AG10803 (cell line): ENCODE results near the gene GNG3.

Source experiments
- DNase-seq: peaks from one replicate; pipeline ENCODE4 v3.0.0; 2010; ENCODE audit warnings: low read depth
- H3K4me3 ChIP-seq: 2 replicates; pipeline ENCODE4 v1.5.1; 2011; ENCODE audit warnings: mild to moderate bottlenecking, low read length, control low read depth
- TF ChIP-seq, protein P1 (sequence below): conservative IDR thresholded peaks from 2 replicates; pipeline ENCODE4 v1.5.1; 2011; ENCODE audit warnings: mild to moderate bottlenecking, low read length, control low read depth, inconsistent platforms

Gene GNG3

DNA sequence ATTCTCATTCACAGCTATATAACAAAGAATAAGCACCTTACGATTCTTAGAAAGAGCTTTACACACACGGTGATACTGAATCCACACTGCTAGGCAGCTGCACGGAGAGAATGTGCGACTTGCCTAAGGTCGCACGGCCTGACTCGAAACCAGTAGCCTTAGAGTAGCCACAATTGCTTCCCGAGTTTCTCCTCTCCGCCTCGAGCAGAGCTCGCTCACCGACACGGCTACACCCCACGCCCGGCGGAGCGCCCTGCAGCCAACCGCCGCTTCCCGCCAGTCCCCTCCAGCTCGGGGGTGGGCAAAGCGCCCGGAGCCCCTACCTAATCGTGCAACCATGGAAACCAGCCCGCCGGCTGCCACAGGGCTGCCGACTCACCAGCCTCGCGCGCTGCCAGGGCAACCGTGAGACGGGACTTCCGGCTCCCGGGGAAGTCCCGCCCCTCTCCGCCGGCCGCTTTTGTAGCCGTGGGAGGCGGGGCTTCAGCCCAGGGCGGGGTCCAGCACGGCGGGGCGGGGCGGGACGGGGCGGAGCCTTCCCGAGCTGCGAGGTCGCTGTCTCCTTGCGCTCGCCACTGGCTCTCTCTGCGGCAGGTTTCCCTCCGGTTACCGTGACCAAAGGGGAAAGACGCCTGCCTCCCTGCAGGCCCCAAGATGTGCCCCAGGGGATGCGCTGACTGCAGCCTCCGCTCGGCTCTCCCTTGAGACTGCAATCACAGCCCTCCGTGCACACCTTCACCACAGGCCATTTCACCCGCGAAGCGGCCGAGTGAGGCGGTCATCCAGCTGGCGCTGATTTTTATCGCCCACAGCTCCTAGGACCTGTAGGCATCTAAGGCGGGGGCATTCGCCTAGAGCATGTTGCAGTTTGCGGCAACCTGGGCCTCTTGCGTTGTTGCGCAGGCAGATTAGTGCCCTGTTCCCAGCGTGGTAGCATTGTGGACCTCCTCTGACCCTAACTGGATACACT, 1.3 kb upstream of the GNG3 start:
- TF ChIP-seq, protein P1, sequence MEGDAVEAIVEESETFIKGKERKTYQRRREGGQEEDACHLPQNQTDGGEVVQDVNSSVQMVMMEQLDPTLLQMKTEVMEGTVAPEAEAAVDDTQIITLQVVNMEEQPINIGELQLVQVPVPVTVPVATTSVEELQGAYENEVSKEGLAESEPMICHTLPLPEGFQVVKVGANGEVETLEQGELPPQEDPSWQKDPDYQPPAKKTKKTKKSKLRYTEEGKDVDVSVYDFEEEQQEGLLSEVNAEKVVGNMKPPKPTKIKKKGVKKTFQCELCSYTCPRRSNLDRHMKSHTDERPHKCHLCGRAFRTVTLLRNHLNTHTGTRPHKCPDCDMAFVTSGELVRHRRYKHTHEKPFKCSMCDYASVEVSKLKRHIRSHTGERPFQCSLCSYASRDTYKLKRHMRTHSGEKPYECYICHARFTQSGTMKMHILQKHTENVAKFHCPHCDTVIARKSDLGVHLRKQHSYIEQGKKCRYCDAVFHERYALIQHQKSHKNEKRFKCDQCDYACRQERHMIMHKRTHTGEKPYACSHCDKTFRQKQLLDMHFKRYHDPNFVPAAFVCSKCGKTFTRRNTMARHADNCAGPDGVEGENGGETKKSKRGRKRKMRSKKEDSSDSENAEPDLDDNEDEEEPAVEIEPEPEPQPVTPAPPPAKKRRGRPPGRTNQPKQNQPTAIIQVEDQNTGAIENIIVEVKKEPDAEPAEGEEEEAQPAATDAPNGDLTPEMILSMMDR, result no peak
- peak overlapping the region; percentile 80 for H3K4me3 ChIP-seq
- peak; percentile 92 for DNase-seq

DNA sequence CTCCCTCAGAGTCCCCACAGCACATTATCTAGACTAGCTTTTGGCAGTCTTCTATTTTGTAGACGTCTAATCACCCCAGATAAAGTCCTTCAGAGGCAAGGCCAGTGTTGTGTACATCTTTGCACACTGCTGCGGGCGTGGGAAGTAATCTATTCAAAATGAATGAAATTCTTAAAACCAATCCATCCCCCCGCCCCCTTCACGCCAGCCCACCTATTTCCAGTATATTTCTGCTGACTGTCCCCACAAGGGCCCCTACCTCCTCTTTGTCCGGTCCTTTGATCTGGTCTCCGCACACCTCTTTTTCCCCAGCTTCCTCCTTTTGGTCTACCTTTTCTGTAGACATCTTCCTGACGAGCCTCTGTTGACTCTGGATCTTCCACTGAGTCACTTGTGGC, 627 bp upstream of the GNG3 start:
- no peak for DNase-seq
- no peak overlapping the region; the same call in 1 of the 2 replicates for H3K4me3 ChIP-seq

DNA sequence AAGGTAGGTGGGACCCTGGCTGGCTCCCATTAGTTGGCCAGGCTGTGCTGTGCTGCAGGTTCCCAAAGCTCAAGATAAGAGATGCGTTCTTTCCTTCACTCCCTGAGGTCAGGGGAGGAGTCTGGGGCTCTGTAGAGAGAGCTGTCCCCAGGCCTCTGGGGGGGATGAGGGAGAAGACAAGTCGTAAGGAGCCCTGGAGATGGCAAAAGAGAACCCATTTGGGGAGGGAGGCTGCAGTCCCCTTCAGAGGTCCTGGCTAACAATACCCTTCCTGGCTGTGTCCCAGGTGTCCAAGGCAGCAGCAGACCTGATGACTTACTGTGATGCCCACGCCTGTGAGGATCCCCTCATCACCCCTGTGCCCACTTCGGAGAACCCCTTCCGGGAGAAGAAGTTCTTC, 916 bp downstream of the GNG3 start:
- H3K4me3 ChIP-seq, result no peak overlapping the region
- TF ChIP-seq, protein P1, result no peak
- no peak for DNase-seq

More for the DNA sequence above, 627 bp upstream of the GNG3 start:
- TF ChIP-seq, protein P1, result no peak

DNA sequence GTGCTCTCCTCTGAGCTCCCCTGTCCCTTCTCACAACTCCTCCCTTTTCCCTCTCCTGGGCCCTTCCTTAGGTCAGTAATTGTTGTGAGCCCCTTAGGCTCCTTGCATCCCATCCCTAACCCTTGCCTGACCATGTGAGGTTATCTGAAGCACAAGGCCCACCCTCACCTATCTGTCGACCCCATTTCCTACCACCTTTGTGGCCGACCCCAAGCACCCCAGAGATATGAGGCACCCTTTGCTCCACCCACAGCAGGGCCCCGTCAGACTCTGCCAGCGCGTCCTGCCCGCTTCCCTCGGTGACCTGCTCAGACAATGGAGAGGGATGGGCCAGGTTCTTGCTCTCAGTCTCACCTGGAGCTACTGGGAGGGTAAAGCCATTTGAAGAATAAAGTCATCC, 1.3 kb downstream of the GNG3 start:
- DNase-seq, result no peak
- TF ChIP-seq, protein P1, result no peak
- H3K4me3 ChIP-seq, result peak overlapping the region; percentile 71

DNA sequence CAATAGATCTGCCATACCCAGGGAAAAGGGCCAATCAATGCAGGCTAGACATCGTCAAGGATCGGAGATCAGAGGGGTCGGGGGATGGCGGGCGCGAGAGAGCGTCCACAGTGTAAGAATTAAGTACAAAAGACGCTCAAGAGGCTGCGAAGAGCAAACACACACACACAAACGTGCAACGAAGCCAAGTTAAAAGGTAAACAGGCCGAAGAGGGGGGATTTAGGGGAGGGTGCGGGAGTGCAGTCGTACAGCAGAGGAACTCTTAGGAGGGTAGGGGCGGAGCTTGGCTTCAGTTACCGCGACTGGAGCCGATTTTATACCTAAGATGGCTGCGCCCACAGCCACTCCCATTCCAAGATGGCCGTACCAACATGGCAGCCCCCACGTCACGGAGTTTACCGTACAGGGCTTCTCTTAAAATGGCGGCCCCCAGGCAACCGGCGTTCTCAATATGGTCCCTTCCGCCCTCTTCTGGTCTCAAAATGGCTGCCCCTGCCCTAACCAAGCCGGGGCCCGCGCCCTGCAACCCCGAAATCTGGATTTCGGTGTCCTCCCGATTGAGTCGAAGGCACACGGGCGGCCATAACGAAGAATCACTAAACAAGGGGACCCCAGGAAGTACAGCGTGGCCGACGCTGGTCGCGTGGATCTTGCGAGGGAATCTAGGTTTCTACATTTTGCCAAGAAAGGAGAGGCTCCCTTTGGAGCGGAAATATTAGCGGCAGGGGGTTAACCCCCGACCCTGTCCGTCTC, 1.9 kb downstream of the GNG3 start:
- H3K4me3 ChIP-seq, result peak overlapping the region; percentile 71
- peak; percentile 98 for DNase-seq
- TF ChIP-seq, protein P1, result no peak

DNA sequence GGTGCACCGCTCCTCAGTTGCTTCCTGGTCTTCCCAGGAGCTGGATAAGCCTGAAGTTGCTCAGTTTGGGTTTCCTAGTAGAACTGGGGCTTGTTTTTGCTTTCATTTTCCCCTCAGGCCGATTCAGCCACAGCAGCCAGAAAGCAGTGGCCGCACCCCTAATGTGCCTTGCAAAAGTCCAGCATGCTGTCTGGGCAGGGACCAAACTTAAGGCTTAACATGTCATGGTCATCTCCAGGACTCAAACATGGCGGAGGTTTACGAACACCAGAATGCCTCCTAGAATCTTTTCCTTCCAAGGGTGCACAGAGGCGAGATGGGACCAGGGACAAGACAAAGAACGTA, 2.5 kb downstream of the GNG3 start:
- TF ChIP-seq, protein P1, result no peak
- H3K4me3 ChIP-seq, result peak overlapping the region; percentile 58
- peak; percentile 50 for DNase-seq
